Measurements from ENCODE around the gene WTAP. TPM values are rescaled to one million over a fixed set of nuclear protein-coding genes. Genes with fewer than 3 reads are reported as not detected.

Gene WTAP
- total and polyA plus RNA-seq, 12 donors, result 56.8 to 162 (median 98.5) TPM

GRCh38 chr6:159736908-159737307 lies 9.6 kb downstream of the WTAP start:
- WGBS, 4 donors, result 83 to 93% (median 90%) methylated on average over 7 of the region's 7 CpGs
- Histone ChIP-seq H3K27ac (no peak overlapping the region), H3K36me3 (replicated peaks in 1 of 2) (peaks cover 0 to 22% of the 10 kb centered on the region in 2 donors), H3K9me3 (replicated peaks in 1 of 3) (no peaks in the 10 kb centered on the region), H3K27me3 (no peaks in the 10 kb centered on the region), H3K4me1 (replicated peaks in 1 of 2) (peaks cover 6 to 53% of the 10 kb centered on the region in 2 donors), H3K4me3 (no peak overlapping the region)
- TF ChIP-seq CTCF (IDR thresholded peaks at IDR 0.05) (no peak), POLR2A (IDR thresholded peaks at IDR 0.05) (no peak)
- intact Hi-C loops (cut with DNase I), result no loop called here
- no peak for DNase-seq

DNA sequence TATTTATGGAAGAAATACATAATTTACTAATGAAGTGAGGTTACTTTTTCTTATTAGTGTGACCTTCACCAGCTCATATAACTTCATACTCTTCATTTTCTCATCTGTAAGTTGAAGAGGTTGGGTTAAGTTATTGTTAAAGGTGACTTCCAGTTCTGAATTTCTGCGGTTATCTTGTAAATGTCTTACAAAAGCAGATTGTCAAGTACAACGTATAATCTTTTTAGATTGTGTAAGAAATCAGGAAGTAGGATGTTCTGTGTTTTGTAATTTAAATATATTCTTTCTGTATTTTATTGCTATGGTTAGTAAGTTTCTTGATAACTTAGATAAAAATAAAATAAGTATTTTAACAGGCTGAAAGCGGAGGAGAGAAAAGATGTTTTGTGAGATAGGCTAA lies 12.0 kb downstream of the WTAP start:
- H3K27me3 ChIP-seq, result no peaks in the 10 kb centered on the region
- intact Hi-C loops (cut with DNase I), result no loop called here
- 57 to 69% (median 62%) methylated on average over 3 of the region's 3 CpGs for WGBS, 4 donors
- no peaks in the 10 kb centered on the region for H3K9me3 ChIP-seq (replicated peaks in 1 of 3)
- TF ChIP-seq CTCF (IDR thresholded peaks at IDR 0.05), result no peak
- no peak for TF ChIP-seq POLR2A (IDR thresholded peaks at IDR 0.05)
- no peak overlapping the region for H3K27ac ChIP-seq
- peaks cover 0 to 47% of the 10 kb centered on the region in 2 donors for H3K36me3 ChIP-seq (replicated peaks in 1 of 2)
- H3K4me1 ChIP-seq (replicated peaks in 1 of 2), result peaks cover 15 to 61% of the 10 kb centered on the region in 2 donors
- H3K4me3 ChIP-seq, result no peak overlapping the region
- DNase-seq, result no peak

- H3K36me3 ChIP-seq (replicated peaks in 1 of 2), result peaks cover 0 to 75% of the 10 kb centered on the region in 2 donors
- H3K9me3 ChIP-seq (replicated peaks in 1 of 3), result no peaks in the 10 kb centered on the region
- no peaks in the 10 kb centered on the region for H3K27me3 ChIP-seq
- peaks cover 15 to 37% of the 10 kb centered on the region in 2 donors for H3K4me1 ChIP-seq (replicated peaks in 1 of 2)
- TF ChIP-seq POLR2A (IDR thresholded peaks at IDR 0.05) (no peak), CTCF (IDR thresholded peaks at IDR 0.05) (no peak)
- DNase-seq, result no peak
- intact Hi-C loops (cut with DNase I), result no loop called here
- no peak overlapping the region for H3K4me3 ChIP-seq
- WGBS, 4 donors, result 82 to 88% (median 85%) methylated on average over 1 of the region's 1 CpG
- H3K27ac ChIP-seq, result no peak overlapping the region
Observed at GRCh38 chr6:159742165-159742564, 14.9 kb downstream of the WTAP start.

DNA sequence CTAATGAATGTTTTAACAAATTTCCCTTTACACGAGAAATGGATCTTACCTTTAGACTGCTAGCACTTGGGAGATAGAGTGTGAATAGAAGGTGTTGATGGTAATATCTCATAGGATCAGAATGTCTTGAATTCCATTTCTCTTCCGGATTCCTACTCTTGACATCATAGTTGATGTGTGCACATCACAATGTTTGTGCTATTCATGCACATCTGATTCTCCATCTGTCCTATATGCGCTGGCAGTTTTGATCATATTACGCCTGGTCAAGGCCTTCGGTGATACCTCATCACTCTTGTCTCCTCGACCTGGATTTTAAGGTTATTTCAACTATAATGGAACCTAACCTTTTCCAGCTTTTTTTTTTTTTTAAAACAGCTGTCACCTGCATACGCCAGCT lies 17.8 kb downstream of the WTAP start:
- intact Hi-C loops (cut with DNase I), result no loop called here
- H3K4me1 ChIP-seq (replicated peaks in 1 of 2), result peaks cover 9 to 15% of the 10 kb centered on the region in 2 donors
- DNase-seq, result no peak
- H3K36me3 ChIP-seq (replicated peaks in 1 of 2), result peaks cover 0 to 94% of the 10 kb centered on the region in 2 donors
- H3K9me3 ChIP-seq (replicated peaks in 1 of 3), result no peaks in the 10 kb centered on the region
- WGBS, 4 donors, result 72 to 81% (median 77%) methylated on average over 7 of the region's 7 CpGs
- no peak for TF ChIP-seq CTCF (IDR thresholded peaks at IDR 0.05)
- no peak for TF ChIP-seq POLR2A (IDR thresholded peaks at IDR 0.05)
- no peak overlapping the region for H3K27ac ChIP-seq
- H3K4me3 ChIP-seq, result no peak overlapping the region
- no peaks in the 10 kb centered on the region for H3K27me3 ChIP-seq
